ENCODE results near the gene PCDHGA9. TPM values are rescaled to one million over a fixed set of nuclear protein-coding genes. Genes with fewer than 3 reads are reported as not detected.
"Not testable (repeated sequence)": the region's sequence is repeated elsewhere in the genome, so short reads cannot be mapped to it uniquely, and the experiment has no call there.

The PCDHGA9 gene
- total and polyA plus RNA-seq, 9 of the 15 experiments (the other 6 are each of a cell fraction or from before 2014, with no cell fraction given) = 0.03 to 0.18 (median 0.11) TPM; not detected in 2

- H3K36me3 ChIP-seq (ENCODE audit: control insufficient read depth, insufficient read depth, low read length); ATAC-seq; H3K9me1 ChIP-seq (ENCODE audit: control insufficient read depth, insufficient read depth, low read length); in situ Hi-C loops (cut with MboI); H3K4me3 ChIP-seq; FAIRE-seq; CTCF ChIA-PET (ENCODE audit: low intra/inter-chr PET ratio); H3K9ac ChIP-seq (ENCODE audit: insufficient read depth in 1 of 2, low read depth in 2 of 2, low read length in 2 of 2); H3K27ac ChIP-seq (ENCODE audit: extremely low read depth, low read depth, low read length); H3K79me2 ChIP-seq (ENCODE audit: control insufficient read depth, insufficient read depth, low read length); H3K9me3 ChIP-seq (replicated peaks; ENCODE audit: control insufficient read depth, insufficient read depth, low read depth, low read length); DNase-seq (ENCODE audit: extremely low read depth in 1 of 4, low spot score in 3 of 4); H3K4me2 ChIP-seq (ENCODE audit: insufficient read depth, low read length); intact Hi-C loops (cut with micrococcal nuclease); H4K20me1 ChIP-seq (replicated peaks; ENCODE audit: control insufficient read depth, insufficient read depth, low read length); BruUV-seq (replicated peaks); H2AFZ ChIP-seq (ENCODE audit: low read depth, low read length); POLR2A ChIA-PET; TF ChIP-seq REST (CRISPR knock-in tag; IDR thresholded peaks at IDR 0.05; ENCODE audit: low read depth): not testable (repeated sequence)
- peak; percentile 31; the same call in 1 of the 2 replicates for TF ChIP-seq REST (IDR thresholded peaks at IDR 0.05; ENCODE audit: borderline replicate concordance)
- peaks cover 0 to 26% of the 10 kb centered on the region in 2 experiments; a peak in 3 of 5 replicates for H3K27me3 ChIP-seq (ENCODE audit: control insufficient read depth in 2 of 2, insufficient read depth in 2 of 2, low read length in 2 of 2)
- H3K4me1 ChIP-seq (replicated peaks in 1 of 2; ENCODE audit: control insufficient read depth in 2 of 2, insufficient read depth in 2 of 2, low read length in 2 of 2) = peaks cover 0 to 14% of the 10 kb centered on the region in 2 experiments; a peak in 1 of 5 replicates
- WGBS (ENCODE audit: insufficient coverage, low coverage, missing lambda C conversion rate) = 11% methylated on average over 34 of the region's 53 CpGs
These were observed 8.0 kb upstream of the PCDHGA9 start for GRCh38 chr5:141394401-141395187.
